ENCODE measurements around the gene ZBTB16. TPM values are rescaled to one million over a fixed set of nuclear protein-coding genes. Genes with fewer than 3 reads are reported as not detected.

Gene ZBTB16
- total and polyA plus RNA-seq, 9 donors, result 12.7 to 160 (median 68.7) TPM

GRCh38 chr11:114274637-114275036 is 215.1 kb downstream of the ZBTB16 start:
- TF ChIP-seq EP300 (IDR thresholded peaks at IDR 0.05), result no peak
- no peak for TF ChIP-seq POLR2A (IDR thresholded peaks at IDR 0.05)
- TF ChIP-seq CTCF (IDR thresholded peaks at IDR 0.05), result no peak
- Histone ChIP-seq H3K27me3 (no peaks in the 10 kb centered on the region), H3K9me3 (no peaks in the 10 kb centered on the region), H3K27ac (no peak overlapping the region), H3K36me3 (no peaks in the 10 kb centered on the region), H3K4me1 (ENCODE audit: insufficient read depth) (no peaks in the 10 kb centered on the region), H3K4me3 (no peak overlapping the region)
- DNase-seq, result no peak
- 68 to 76% (median 75%) methylated on average over 3 of the region's 3 CpGs for WGBS, 3 donors
- intact Hi-C loops (cut with DNase I), result no loop called here

- no peak overlapping the region for H3K4me3 ChIP-seq
- no peaks in the 10 kb centered on the region for H3K27me3 ChIP-seq
- TF ChIP-seq POLR2A (IDR thresholded peaks at IDR 0.05) (no peak), CTCF (IDR thresholded peaks at IDR 0.05) (no peak), EP300 (IDR thresholded peaks at IDR 0.05) (no peak)
- no peak for DNase-seq
- H3K27ac ChIP-seq, result no peak overlapping the region
- no peaks in the 10 kb centered on the region for H3K36me3 ChIP-seq
- H3K9me3 ChIP-seq, result no peaks in the 10 kb centered on the region
- intact Hi-C loops (cut with DNase I), result no loop called here
- WGBS, 3 donors, result 79 to 84% (median 83%) methylated on average over 3 of the region's 3 CpGs
- H3K4me1 ChIP-seq (ENCODE audit: insufficient read depth), result no peaks in the 10 kb centered on the region
These were observed 215.8 kb downstream of the ZBTB16 start for GRCh38 chr11:114275280-114275679.

GRCh38 chr11:114276077-114276476 is 216.6 kb downstream of the ZBTB16 start:
- Histone ChIP-seq H3K27me3 (no peaks in the 10 kb centered on the region), H3K4me1 (ENCODE audit: insufficient read depth) (no peaks in the 10 kb centered on the region), H3K9me3 (no peaks in the 10 kb centered on the region), H3K4me3 (no peak overlapping the region), H3K36me3 (no peaks in the 10 kb centered on the region), H3K27ac (no peak overlapping the region)
- TF ChIP-seq EP300 (IDR thresholded peaks at IDR 0.05) (no peak), CTCF (IDR thresholded peaks at IDR 0.05) (no peak), POLR2A (IDR thresholded peaks at IDR 0.05) (no peak)
- DNase-seq, result no peak
- 55 to 67% (median 59%) methylated on average over 5 of the region's 5 CpGs for WGBS, 3 donors
- intact Hi-C loops (cut with DNase I), result no loop called here

GRCh38 chr11:114277637-114278341 is 218.3 kb downstream of the ZBTB16 start:
- Histone ChIP-seq H3K4me1 (ENCODE audit: insufficient read depth) (peaks cover 3% of the 10 kb centered on the region), H3K27me3 (no peaks in the 10 kb centered on the region), H3K27ac (no peak overlapping the region), H3K4me3 (no peak overlapping the region), H3K36me3 (no peaks in the 10 kb centered on the region), H3K9me3 (no peaks in the 10 kb centered on the region)
- intact Hi-C loops (cut with DNase I), result no loop called here
- DNase-seq, result no peak
- WGBS, 3 donors, result 84 to 87% (median 84%) methylated on average over 11 of the region's 11 CpGs
- TF ChIP-seq CTCF (IDR thresholded peaks at IDR 0.05), result no peak
- no peak for TF ChIP-seq POLR2A (IDR thresholded peaks at IDR 0.05)
- TF ChIP-seq EP300 (IDR thresholded peaks at IDR 0.05), result no peak

All from ovary (tissue), 9 donors.